ENCODE measurements around the gene ECT2. TPM values are rescaled to one million over a fixed set of nuclear protein-coding genes. Genes with fewer than 3 reads are reported as not detected.
A peak's percentile ranks its signal among the peaks of the same experiment; 100 is the strongest.

ECT2 gene
- total RNA-seq, 1 experiment from 2014 or later = 145 TPM

DNA sequence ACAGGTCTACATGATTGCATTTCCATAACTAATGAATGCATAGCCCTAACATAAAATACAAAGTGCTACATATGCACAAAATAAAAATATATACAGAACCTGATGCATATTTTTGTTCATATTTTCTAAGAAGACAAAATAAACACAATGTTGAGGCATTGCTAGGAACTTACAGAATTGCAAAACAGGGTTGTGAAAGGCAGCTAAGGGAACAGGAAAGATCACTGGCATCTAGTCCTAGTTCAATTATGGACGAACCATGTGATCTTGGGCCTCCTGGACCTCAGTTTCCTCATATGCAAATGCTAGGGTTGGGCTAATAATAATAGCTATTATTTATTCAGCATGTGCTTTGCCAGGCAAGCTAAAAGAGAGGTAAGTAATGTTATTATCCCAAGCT lies 24.1 kb upstream of the ECT2 start:
- ChIA-PET POLR2A (ENCODE audit: unreplicated experiment) (no interaction called here), CTCF (no interaction called here)
- no peak overlapping the region for H3K4me3 ChIP-seq
- H3K4me2 ChIP-seq = no peak overlapping the region
- H3K4me1 ChIP-seq (replicated peaks; ENCODE audit: insufficient read depth) = peaks cover 23% of the 10 kb centered on the region
- H2AFZ ChIP-seq = no peak overlapping the region
- peaks cover 22% of the 10 kb centered on the region; the same call in 1 of the 2 replicates for H3F3A ChIP-seq (ENCODE audit: insufficient read depth, low read depth)
- H3K9me3 ChIP-seq (ENCODE audit: insufficient read depth, low read depth) = peaks cover 18% of the 10 kb centered on the region
- H3K27ac ChIP-seq = no peak overlapping the region
- H3K79me2 ChIP-seq (ENCODE audit: low read depth) = no peaks in the 10 kb centered on the region
- H3K36me3 ChIP-seq (ENCODE audit: low read depth) = no peaks in the 10 kb centered on the region
- BruUV-seq (replicated peaks) = no TSS peak
- no peak for TF ChIP-seq CTCF (conservative IDR thresholded peaks at IDR 0.05)
- TF ChIP-seq EZH2 (IDR thresholded peaks at IDR 0.05; ENCODE audit: low read depth) = no peak
- no peaks in the 10 kb centered on the region for H3K9me2 ChIP-seq (ENCODE audit: insufficient read depth)
- intact Hi-C loops (cut with micrococcal nuclease; ENCODE audit: unreplicated experiment) = no loop called here
- peak in 1 of 2 experiments; percentile 11 for DNase-seq
- H4K20me1 ChIP-seq (ENCODE audit: insufficient read depth) = no peaks in the 10 kb centered on the region
- no peaks in the 10 kb centered on the region for H3K27me3 ChIP-seq (ENCODE audit: insufficient read depth, low read depth)

GRCh38 chr3:172735014-172735413 lies 15.5 kb upstream of the ECT2 start:
- H3K4me3 ChIP-seq = no peak overlapping the region
- no peak overlapping the region for H3K27ac ChIP-seq
- H4K20me1 ChIP-seq (ENCODE audit: insufficient read depth) = no peaks in the 10 kb centered on the region
- CTCF ChIA-PET = no interaction called here
- H3K79me2 ChIP-seq (ENCODE audit: low read depth) = no peaks in the 10 kb centered on the region
- H3K4me1 ChIP-seq (replicated peaks; ENCODE audit: insufficient read depth) = no peaks in the 10 kb centered on the region
- H2AFZ ChIP-seq = no peak overlapping the region
- no TSS peak for BruUV-seq (replicated peaks)
- POLR2A ChIA-PET (ENCODE audit: unreplicated experiment) = no interaction called here
- no peaks in the 10 kb centered on the region for H3K9me2 ChIP-seq (ENCODE audit: insufficient read depth)
- H3F3A ChIP-seq (ENCODE audit: insufficient read depth, low read depth) = no peaks in the 10 kb centered on the region
- DNase-seq = peak in 1 of 2 experiments; percentile 12
- TF ChIP-seq EZH2 (IDR thresholded peaks at IDR 0.05; ENCODE audit: low read depth) (no peak), CTCF (conservative IDR thresholded peaks at IDR 0.05) (no peak)
- no peak overlapping the region for H3K4me2 ChIP-seq
- H3K27me3 ChIP-seq (ENCODE audit: insufficient read depth, low read depth) = no peaks in the 10 kb centered on the region
- no peaks in the 10 kb centered on the region for H3K36me3 ChIP-seq (ENCODE audit: low read depth)
- H3K9me3 ChIP-seq (ENCODE audit: insufficient read depth, low read depth) = 0 out of 2 replicates have a peak, but pooled peaks cover 3% of the 10 kb centered on the region
- intact Hi-C loops (cut with micrococcal nuclease; ENCODE audit: unreplicated experiment) = no loop called here

- CTCF ChIA-PET = no interaction called here
- intact Hi-C loops (cut with micrococcal nuclease; ENCODE audit: unreplicated experiment) = no loop called here
- H3K9me3 ChIP-seq (ENCODE audit: insufficient read depth, low read depth) = no peaks in the 10 kb centered on the region
- H3K4me3 ChIP-seq = no peak overlapping the region
- H3K9me2 ChIP-seq (ENCODE audit: insufficient read depth) = no peaks in the 10 kb centered on the region
- no peak for TF ChIP-seq EZH2 (IDR thresholded peaks at IDR 0.05; ENCODE audit: low read depth)
- TF ChIP-seq CTCF (conservative IDR thresholded peaks at IDR 0.05) = no peak
- no TSS peak for BruUV-seq (replicated peaks)
- DNase-seq = no peak
- peak overlapping the region; percentile 11 for H2AFZ ChIP-seq
- no peak overlapping the region for H3K4me2 ChIP-seq
- no peaks in the 10 kb centered on the region for H3F3A ChIP-seq (ENCODE audit: insufficient read depth, low read depth)
- H3K4me1 ChIP-seq (replicated peaks; ENCODE audit: insufficient read depth) = no peaks in the 10 kb centered on the region
- no peaks in the 10 kb centered on the region for H4K20me1 ChIP-seq (ENCODE audit: insufficient read depth)
- H3K36me3 ChIP-seq (ENCODE audit: low read depth) = no peaks in the 10 kb centered on the region
- POLR2A ChIA-PET (ENCODE audit: unreplicated experiment) = no interaction called here
- H3K27me3 ChIP-seq (ENCODE audit: insufficient read depth, low read depth) = no peaks in the 10 kb centered on the region
- no peak overlapping the region for H3K27ac ChIP-seq
- H3K79me2 ChIP-seq (ENCODE audit: low read depth) = no peaks in the 10 kb centered on the region
Observed at GRCh38 chr3:172739462-172739861, 11.1 kb upstream of the ECT2 start.
